CD4-positive, CD25-positive, alpha-beta regulatory T cell (primary cell): Measurements from ENCODE around the gene LARP4B. TPM values are rescaled to one million over a fixed set of nuclear protein-coding genes. Genes with fewer than 3 reads are reported as not detected.

Experiments used
- ATAC-seq, 2 donors: fragments of 150-1000 bp; cut with Tn5 transposase; one replicate each; pipeline ENCODE4 v1.10.0; 2021; ENCODE audit warnings: low read depth in 2 of 2, moderate number of reproducible peaks in 2 of 2, moderate library complexity in 1 of 2
- DNase-seq, 3 donors: peaks; one replicate each; pipeline versions ENCODE4 v3.0.0 to v3.0.0-alpha.2; 2012 to 2022; ENCODE audit warnings: mixed read lengths in 1 of 3
- H3K27ac ChIP-seq: one replicate; pipeline ENCODE4 v1.7.0; 2013; ENCODE audit warnings: mild to moderate bottlenecking, low read length; ENCODE audit not compliant: insufficient read depth, poor library complexity, severe bottlenecking
- H3K27me3 ChIP-seq: one replicate; pipeline ENCODE4 v1.7.0; 2013; ENCODE audit warnings: low read length; ENCODE audit not compliant: control insufficient read depth, insufficient read depth
- H3K36me3 ChIP-seq: one replicate; pipeline ENCODE4 v1.7.0; 2013; ENCODE audit warnings: mild to moderate bottlenecking, low read length, moderate library complexity; ENCODE audit not compliant: control insufficient read depth, insufficient read depth
- H3K4me1 ChIP-seq: 2 replicates; pipeline ENCODE4 v1.7.0; 2013; ENCODE audit warnings: mild to moderate bottlenecking, low read length; ENCODE audit not compliant: insufficient read depth, control insufficient read depth, poor library complexity, severe bottlenecking
- H3K4me3 ChIP-seq: one replicate; pipeline ENCODE4 v1.7.0; 2013; ENCODE audit warnings: low read depth, mild to moderate bottlenecking, low read length, moderate library complexity
- H3K9me3 ChIP-seq, 2 experiments: 1 replicate in 1 of 2; 2 replicates in 1 of 2; pipeline ENCODE4 v1.7.0; 2013; ENCODE audit warnings: low read length in 2 of 2, mild to moderate bottlenecking in 1 of 2, moderate library complexity in 1 of 2; ENCODE audit not compliant: control insufficient read depth in 2 of 2
- H3K27ac Mint-ChIP-seq, 3 donors: one replicate each; pipeline ENCODE4 v1.8.0; 2020 to 2022; ENCODE audit warnings: mild to moderate bottlenecking in 3 of 3, mixed read lengths in 3 of 3, moderate library complexity in 2 of 3
- H3K27me3 Mint-ChIP-seq: one replicate; pipeline ENCODE4 v1.8.0; 2022; ENCODE audit warnings: mild to moderate bottlenecking, mixed read lengths
- H3K36me3 Mint-ChIP-seq: one replicate; pipeline ENCODE4 v1.8.0; 2020; ENCODE audit warnings: mixed read lengths
- H3K4me1 Mint-ChIP-seq, 4 donors: one replicate each; pipeline ENCODE4 v1.8.0; 2020 to 2022; ENCODE audit warnings: mixed read lengths in 4 of 4, mild to moderate bottlenecking in 1 of 4
- H3K4me3 Mint-ChIP-seq, 4 donors: one replicate each; pipeline ENCODE4 v1.8.0; 2020 to 2022; ENCODE audit warnings: mild to moderate bottlenecking in 4 of 4, mixed read lengths in 4 of 4, moderate library complexity in 3 of 4
- H3K9me3 Mint-ChIP-seq, 7 donors: one replicate each; pipeline ENCODE4 v1.8.0; 2020 to 2022; ENCODE audit warnings: mixed read lengths in 7 of 7, mild to moderate bottlenecking in 3 of 7, moderate library complexity in 2 of 7
- polyA plus RNA-seq, 4 donors: library from polyadenylated mRNA; unstranded; fragments of 300-500 nt; fragmentation: Illumina TruSeq; gene quantifications; one replicate each; pipeline ENCODE4 v1.2.3, GENCODE V29; 2021
- total RNA-seq: library from RNA; stranded (reverse); gene quantifications from one replicate; pipeline ENCODE4 v1.2.3, GENCODE V29; 2022

The LARP4B gene
- total and polyA plus RNA-seq, 5 donors from 2014 or later: 20.5 to 82.0 (median 30.3) TPM

DNA sequence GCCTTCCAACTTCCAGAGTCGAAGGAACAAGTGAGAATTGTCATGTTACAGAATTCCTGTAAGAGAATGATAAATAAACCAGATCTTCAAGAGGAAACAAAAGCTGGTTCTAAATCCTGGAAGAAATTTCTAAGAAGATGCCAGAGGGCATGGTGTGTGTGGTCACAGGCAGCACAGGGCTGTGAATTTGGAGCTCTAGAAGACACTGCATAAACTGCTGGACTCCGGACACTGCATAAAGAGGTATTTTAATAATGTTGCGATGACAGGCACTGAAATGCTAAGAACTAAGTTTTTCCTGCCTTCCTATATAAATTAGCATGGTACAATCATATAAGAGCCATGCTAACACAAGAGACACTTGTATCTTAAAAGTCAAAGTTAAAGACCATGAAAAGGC lies 86.0 kb downstream of the LARP4B start:
- ATAC-seq: no peak
- peak overlapping the region in 2 of 3 donors; percentile 52 to 75 for H3K27ac Mint-ChIP-seq
- peaks cover 0 to 10% (median 4%) of the 10 kb centered on the region in 7 donors for H3K9me3 Mint-ChIP-seq
- Histone ChIP-seq H3K4me1 (peaks cover 8% of the 10 kb centered on the region), H3K9me3 (peaks cover 7 to 8% of the 10 kb centered on the region in 2 experiments), H3K27ac (no peak overlapping the region), H3K36me3 (peaks cover 81% of the 10 kb centered on the region), H3K27me3 (no peaks in the 10 kb centered on the region), H3K4me3 (no peak overlapping the region)
- no peak overlapping the region for H3K4me3 Mint-ChIP-seq
- no peak for DNase-seq
- peaks cover 23 to 42% (median 32%) of the 10 kb centered on the region in 4 donors for H3K4me1 Mint-ChIP-seq
- no peaks in the 10 kb centered on the region for H3K27me3 Mint-ChIP-seq
- peaks cover 44% of the 10 kb centered on the region for H3K36me3 Mint-ChIP-seq

DNA sequence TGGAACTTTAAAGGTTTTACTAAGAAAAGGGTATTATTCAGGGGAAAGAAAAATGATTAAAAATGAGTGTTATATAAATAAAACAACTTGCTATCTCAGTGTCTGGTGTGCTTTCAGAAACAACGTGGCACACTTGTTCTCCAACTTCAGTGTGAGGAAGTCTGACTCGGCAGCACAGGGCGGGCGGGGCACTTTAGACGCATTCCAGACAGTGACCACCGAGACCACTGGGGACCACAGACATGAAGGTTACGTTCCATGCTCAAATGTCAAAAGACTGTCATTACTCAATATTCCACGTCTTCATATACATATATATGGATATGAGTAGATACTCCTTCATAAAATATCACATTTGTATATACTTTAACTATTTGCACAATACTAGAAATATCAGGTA lies 87.0 kb downstream of the LARP4B start:
- DNase-seq (no peak), ATAC-seq (no peak)
- Histone ChIP-seq H3K9me3 (no peaks in the 10 kb centered on the region), H3K4me1 (peaks cover 8% of the 10 kb centered on the region), H3K36me3 (peaks cover 83% of the 10 kb centered on the region), H3K4me3 (no peak overlapping the region), H3K27ac (no peak overlapping the region), H3K27me3 (no peaks in the 10 kb centered on the region)
- peaks cover 41% of the 10 kb centered on the region for H3K36me3 Mint-ChIP-seq
- no peaks in the 10 kb centered on the region for H3K27me3 Mint-ChIP-seq
- peaks cover 23 to 34% (median 29%) of the 10 kb centered on the region in 4 donors for H3K4me1 Mint-ChIP-seq
- no peak overlapping the region for H3K4me3 Mint-ChIP-seq
- H3K27ac Mint-ChIP-seq: peak overlapping the region in 1 of 3 donors; percentile 75
- peaks cover 0 to 2% (median 0%) of the 10 kb centered on the region in 7 donors for H3K9me3 Mint-ChIP-seq

DNA sequence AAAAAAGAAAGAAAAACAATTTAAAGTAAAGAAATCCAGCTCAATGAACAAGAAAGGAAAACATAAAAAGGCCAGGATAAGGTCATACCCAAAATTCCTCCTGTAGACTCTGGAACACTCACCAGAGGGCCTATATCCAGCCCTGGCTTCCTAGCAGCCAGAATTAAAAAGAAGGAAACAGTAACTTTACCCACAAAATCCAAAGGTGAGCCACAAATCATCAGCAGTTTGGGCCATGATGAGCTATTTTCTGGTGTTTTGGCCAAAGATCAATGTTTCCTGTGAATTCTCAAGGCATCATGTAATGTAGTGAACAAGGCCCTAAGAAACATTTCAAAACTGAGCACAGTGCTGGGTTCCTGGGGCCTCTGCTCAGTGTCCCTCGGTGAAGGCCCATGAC lies 87.8 kb downstream of the LARP4B start:
- peaks cover 82% of the 10 kb centered on the region for H3K36me3 ChIP-seq
- ATAC-seq: no peak
- H3K27ac ChIP-seq: no peak overlapping the region
- Mint-ChIP-seq H3K4me1 (peaks cover 23 to 33% (median 30%) of the 10 kb centered on the region in 4 donors), H3K4me3 (no peak overlapping the region), H3K36me3 (peaks cover 44% of the 10 kb centered on the region), H3K9me3 (peaks cover 0 to 2% (median 0%) of the 10 kb centered on the region in 7 donors), H3K27me3 (no peaks in the 10 kb centered on the region), H3K27ac (no peak overlapping the region)
- no peak for DNase-seq
- H3K9me3 ChIP-seq: no peaks in the 10 kb centered on the region
- H3K4me3 ChIP-seq: no peak overlapping the region
- peaks cover 8% of the 10 kb centered on the region for H3K4me1 ChIP-seq
- no peaks in the 10 kb centered on the region for H3K27me3 ChIP-seq

DNA sequence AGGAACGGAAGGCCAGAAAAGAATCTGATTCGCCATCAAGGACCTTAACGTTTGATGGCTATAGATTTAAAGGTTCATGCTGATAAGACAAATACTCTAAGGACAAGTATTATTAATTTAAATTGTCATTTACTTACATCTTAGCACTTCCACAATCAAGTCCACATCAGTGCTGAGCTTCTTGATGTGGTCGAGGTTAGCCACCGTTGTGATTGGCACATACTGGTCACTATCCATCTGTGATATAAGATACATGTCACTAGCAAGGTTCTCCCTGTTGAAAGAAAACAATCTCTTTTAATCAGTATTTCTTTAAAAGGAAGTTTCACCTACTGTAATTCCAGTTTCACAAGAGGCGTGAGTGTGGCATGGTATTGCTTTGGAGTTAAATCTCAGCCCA lies 88.7 kb downstream of the LARP4B start:
- peaks cover 8% of the 10 kb centered on the region for H3K4me1 ChIP-seq
- peaks cover 77% of the 10 kb centered on the region for H3K36me3 ChIP-seq
- no peak overlapping the region for H3K4me3 Mint-ChIP-seq
- H3K9me3 Mint-ChIP-seq: peaks cover 0 to 2% (median 0%) of the 10 kb centered on the region in 7 donors
- no peak overlapping the region for H3K27ac ChIP-seq
- ATAC-seq (no peak), DNase-seq (no peak)
- H3K27me3 Mint-ChIP-seq: no peaks in the 10 kb centered on the region
- no peaks in the 10 kb centered on the region for H3K27me3 ChIP-seq
- peaks cover 23 to 35% (median 29%) of the 10 kb centered on the region in 4 donors for H3K4me1 Mint-ChIP-seq
- H3K4me3 ChIP-seq: no peak overlapping the region
- H3K27ac Mint-ChIP-seq: no peak overlapping the region
- peaks cover 48% of the 10 kb centered on the region for H3K36me3 Mint-ChIP-seq
- H3K9me3 ChIP-seq: no peaks in the 10 kb centered on the region

DNA sequence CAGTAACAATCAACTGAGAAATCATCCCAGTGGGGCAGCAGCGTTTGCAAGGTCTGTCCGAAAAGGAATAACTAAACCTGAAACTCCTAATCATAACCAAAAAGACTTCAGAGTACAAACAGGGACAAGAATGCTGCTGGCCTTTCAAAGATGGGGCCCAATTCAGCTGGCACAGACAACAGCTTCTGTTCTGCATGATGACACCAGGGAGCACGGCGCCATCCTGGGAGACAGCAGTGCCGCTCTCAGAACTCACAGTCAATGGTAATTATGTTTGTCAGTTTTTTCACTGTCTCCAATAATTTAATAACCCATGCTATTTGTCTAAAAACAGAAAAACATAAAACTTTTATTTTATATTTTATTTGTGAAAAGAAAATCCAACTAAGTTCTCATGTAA lies 90.0 kb downstream of the LARP4B start:
- Histone ChIP-seq H3K36me3 (peaks cover 73% of the 10 kb centered on the region), H3K27me3 (no peaks in the 10 kb centered on the region), H3K9me3 (no peaks in the 10 kb centered on the region), H3K27ac (no peak overlapping the region), H3K4me3 (no peak overlapping the region), H3K4me1 (peaks cover 3% of the 10 kb centered on the region)
- Mint-ChIP-seq H3K9me3 (no peaks in the 10 kb centered on the region), H3K4me1 (peaks cover 20 to 31% (median 23%) of the 10 kb centered on the region in 4 donors), H3K36me3 (peaks cover 48% of the 10 kb centered on the region), H3K27me3 (no peaks in the 10 kb centered on the region), H3K4me3 (no peak overlapping the region), H3K27ac (no peak overlapping the region)
- DNase-seq: no peak
- no peak for ATAC-seq

DNA sequence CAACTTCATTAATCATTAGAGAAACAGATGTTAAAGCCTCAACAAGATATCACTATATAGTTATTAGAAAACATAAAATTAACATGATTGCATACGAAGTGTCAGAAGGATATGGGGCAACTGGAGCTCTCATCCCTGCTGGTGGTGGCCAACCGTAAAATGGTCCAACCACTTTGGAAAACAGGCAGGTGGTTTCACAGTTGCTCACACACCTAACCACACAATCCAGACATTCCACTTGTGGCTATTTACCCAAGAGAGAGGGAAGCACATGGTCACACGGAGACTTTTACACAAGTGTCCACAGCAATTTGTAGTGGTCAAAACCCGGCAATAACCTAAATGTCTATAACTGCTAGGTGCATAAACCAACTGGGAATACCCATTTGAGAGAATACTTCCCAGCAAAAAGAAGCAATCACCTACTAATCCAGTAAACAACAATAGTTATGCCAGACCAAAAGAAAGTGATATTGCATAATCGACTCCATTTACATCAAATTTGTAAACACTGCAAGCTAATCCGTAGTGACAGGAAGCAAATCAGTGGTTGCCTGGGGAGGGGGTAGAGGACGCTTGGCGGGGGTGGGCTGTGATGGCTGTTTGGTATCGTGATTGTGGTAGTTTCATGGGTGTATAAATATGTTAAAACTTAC lies 91.8 kb downstream of the LARP4B start:
- peaks cover 46% of the 10 kb centered on the region for H3K36me3 Mint-ChIP-seq
- Histone ChIP-seq H3K36me3 (peaks cover 73% of the 10 kb centered on the region), H3K27ac (no peak overlapping the region), H3K9me3 (no peaks in the 10 kb centered on the region), H3K4me1 (no peaks in the 10 kb centered on the region), H3K4me3 (no peak overlapping the region), H3K27me3 (no peaks in the 10 kb centered on the region)
- no peak overlapping the region for H3K27ac Mint-ChIP-seq
- peaks cover 4 to 20% (median 7%) of the 10 kb centered on the region in 4 donors for H3K4me1 Mint-ChIP-seq
- ATAC-seq (no peak), DNase-seq (no peak)
- H3K27me3 Mint-ChIP-seq: no peaks in the 10 kb centered on the region
- no peak overlapping the region for H3K4me3 Mint-ChIP-seq
- no peaks in the 10 kb centered on the region for H3K9me3 Mint-ChIP-seq

DNA sequence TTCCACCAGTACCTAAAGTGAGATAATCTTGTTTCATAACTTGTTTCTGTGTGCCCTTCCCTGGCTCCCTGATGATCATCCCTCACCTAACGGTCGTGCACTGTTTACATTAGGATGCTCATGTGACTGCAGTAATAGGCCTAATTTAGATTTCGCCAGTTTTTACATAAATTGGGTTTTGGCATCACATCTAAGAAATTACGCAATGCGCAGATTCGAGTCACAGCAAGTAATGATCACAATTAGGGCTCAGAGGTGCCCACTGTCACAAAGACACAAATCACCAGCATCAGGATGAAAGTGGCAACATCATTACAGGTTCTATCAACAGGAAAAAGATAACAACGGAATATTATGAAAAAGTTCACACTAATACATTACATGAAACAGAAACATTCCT lies 94.7 kb downstream of the LARP4B start:
- ATAC-seq (no peak), DNase-seq (no peak)
- H3K27me3 Mint-ChIP-seq: no peaks in the 10 kb centered on the region
- Histone ChIP-seq H3K27me3 (no peaks in the 10 kb centered on the region), H3K36me3 (peaks cover 56% of the 10 kb centered on the region), H3K27ac (no peak overlapping the region), H3K4me1 (no peaks in the 10 kb centered on the region), H3K4me3 (no peak overlapping the region), H3K9me3 (no peaks in the 10 kb centered on the region)
- peaks cover 63% of the 10 kb centered on the region for H3K36me3 Mint-ChIP-seq
- H3K27ac Mint-ChIP-seq: peak overlapping the region in 1 of 3 donors; percentile 74
- no peak overlapping the region for H3K4me3 Mint-ChIP-seq
- H3K9me3 Mint-ChIP-seq: no peaks in the 10 kb centered on the region
- peaks cover 4 to 25% (median 5%) of the 10 kb centered on the region in 4 donors for H3K4me1 Mint-ChIP-seq

DNA sequence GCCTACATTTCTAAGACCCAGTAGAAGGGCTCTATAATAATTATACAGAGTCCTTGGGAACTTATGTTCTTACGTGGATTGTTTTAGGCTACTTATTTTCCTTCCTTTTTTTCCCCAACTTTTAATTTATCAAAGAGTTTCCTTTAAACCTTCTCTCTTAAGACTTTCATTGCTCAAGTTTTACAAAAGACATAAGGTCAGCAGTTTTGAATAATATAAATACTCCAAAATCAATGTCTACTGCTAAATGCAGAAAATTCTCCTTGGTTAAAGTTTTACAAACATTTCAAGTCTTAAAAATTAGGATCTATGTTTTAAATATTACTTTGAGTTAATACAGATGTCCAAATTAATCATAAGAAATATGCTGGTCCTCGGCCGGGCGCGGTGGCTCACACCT lies 97.0 kb downstream of the LARP4B start:
- Mint-ChIP-seq H3K27ac (no peak overlapping the region), H3K27me3 (no peaks in the 10 kb centered on the region), H3K4me3 (no peak overlapping the region), H3K9me3 (no peaks in the 10 kb centered on the region), H3K36me3 (peaks cover 59% of the 10 kb centered on the region), H3K4me1 (peaks cover 4 to 29% (median 5%) of the 10 kb centered on the region in 4 donors)
- Histone ChIP-seq H3K9me3 (no peaks in the 10 kb centered on the region), H3K4me1 (no peaks in the 10 kb centered on the region), H3K4me3 (no peak overlapping the region), H3K27me3 (no peaks in the 10 kb centered on the region), H3K36me3 (peaks cover 43% of the 10 kb centered on the region), H3K27ac (no peak overlapping the region)
- DNase-seq (no peak), ATAC-seq (no peak)
